HG03045 (cell line): ENCODE measurements around the gene RTP4.

Experiments
- ATAC-seq: cut with Tn5 transposase; IDR thresholded peaks from one replicate; pipeline ENCODE4 v1.9.1; 2021; ENCODE audit warnings: mild to moderate bottlenecking, moderate library complexity; ENCODE audit not compliant: unreplicated experiment

Gene RTP4

GRCh38 chr3:187368251-187369088 lies at the start of gene RTP4:
TSS of gene RTP4 (plus strand) at chr3:187368385. CDS start at chr3:187368442, 57 bp downstream.
- peak; percentile 96 for ATAC-seq

- no peak for ATAC-seq
These were observed 49.2 kb upstream of the RTP4 start for GRCh38 chr3:187318819-187319616.

GRCh38 chr3:187319699-187320302 lies 48.4 kb upstream of the RTP4 start:
- peak; percentile 80 for ATAC-seq

- ATAC-seq: no peak
These were observed 46.4 kb upstream of the RTP4 start for GRCh38 chr3:187321766-187322165.

GRCh38 chr3:187322291-187322690 lies 45.9 kb upstream of the RTP4 start:
- no peak for ATAC-seq

- no peak for ATAC-seq
These were observed 45.1 kb upstream of the RTP4 start for GRCh38 chr3:187323091-187323490.

- no peak for ATAC-seq
These were observed 42.6 kb upstream of the RTP4 start for GRCh38 chr3:187325632-187326031.

- no peak for ATAC-seq
These were observed 40.3 kb upstream of the RTP4 start for GRCh38 chr3:187327845-187328244.

- no peak for ATAC-seq
These were observed 39.5 kb upstream of the RTP4 start for GRCh38 chr3:187328691-187329090.

GRCh38 chr3:187334904-187335303 lies 33.3 kb upstream of the RTP4 start:
- no peak for ATAC-seq

GRCh38 chr3:187336322-187336721 lies 31.9 kb upstream of the RTP4 start:
- ATAC-seq: no peak

GRCh38 chr3:187340578-187340977 lies 27.6 kb upstream of the RTP4 start:
- no peak for ATAC-seq

GRCh38 chr3:187342255-187342654 lies 25.9 kb upstream of the RTP4 start:
- ATAC-seq: no peak

GRCh38 chr3:187343670-187344069 lies 24.5 kb upstream of the RTP4 start:
- ATAC-seq: no peak

- ATAC-seq: no peak
These were observed 15.3 kb upstream of the RTP4 start for GRCh38 chr3:187352581-187353575.

GRCh38 chr3:187358068-187358467 lies 10.1 kb upstream of the RTP4 start:
- ATAC-seq: no peak

GRCh38 chr3:187359798-187360486 lies 8.2 kb upstream of the RTP4 start:
- ATAC-seq: no peak

GRCh38 chr3:187360596-187360995 lies 7.6 kb upstream of the RTP4 start:
- no peak for ATAC-seq

GRCh38 chr3:187361835-187362234 lies 6.3 kb upstream of the RTP4 start:
- ATAC-seq: no peak
